ENCODE measurements around the gene KLHL9. TPM values are rescaled to one million over a fixed set of nuclear protein-coding genes. Genes with fewer than 3 reads are reported as not detected.

Gene KLHL9
- total RNA-seq, 1 experiment from 2014 or later: 18.2 TPM

- Histone ChIP-seq H2BK120ac (ENCODE audit: low read depth, low read length, poor library complexity, severe bottlenecking) (no peak overlapping the region), H3K18ac (ENCODE audit: insufficient read length, low read depth, low read length) (no peak overlapping the region), H3T11ph (ENCODE audit: low read length) (no peak overlapping the region), H2AK5ac (ENCODE audit: insufficient read length, low read length) (no peak overlapping the region), H3K79me2 (ENCODE audit: insufficient read depth, low read length) (peaks cover 25% of the 10 kb centered on the region; the same call in 1 of the 2 replicates), H3K79me1 (ENCODE audit: insufficient read depth, low read depth, low read length, poor library complexity, severe bottlenecking) (no peaks in the 10 kb centered on the region), H2AFZ (ENCODE audit: low read length) (no peak overlapping the region), H3K9me3 (ENCODE audit: control insufficient read depth, low read depth, low read length) (no peaks in the 10 kb centered on the region), H3K23ac (ENCODE audit: insufficient read length, low read depth, low read length) (no peak overlapping the region), H3K14ac (ENCODE audit: insufficient read depth, low read length) (no peak overlapping the region), H2BK12ac (ENCODE audit: insufficient read length, low read depth, low read length) (no peak overlapping the region), H2BK15ac (ENCODE audit: low read depth, low read length) (no peak overlapping the region), H4K5ac (ENCODE audit: insufficient read length, low read depth, low read length) (no peak overlapping the region), H3K4me2 (ENCODE audit: insufficient read depth, insufficient read length, low read length) (no peak overlapping the region), H2BK20ac (ENCODE audit: low read depth, low read length, poor library complexity, severe bottlenecking) (no peak overlapping the region), H3K27ac (ENCODE audit: insufficient read length, low read depth, low read length) (no peak overlapping the region), H3K27me3 (ENCODE audit: insufficient read depth, low read length) (no peaks in the 10 kb centered on the region), H4K91ac (ENCODE audit: insufficient read length, low read depth, low read length) (no peak overlapping the region), H3K23me2 (ENCODE audit: insufficient read length, low read depth, low read length, poor library complexity, severe bottlenecking) (no peaks in the 10 kb centered on the region), H3K9ac (ENCODE audit: extremely low read depth, insufficient read length, low read length) (no peak overlapping the region), H3K56ac (ENCODE audit: insufficient read length, low read depth, low read length) (no peak overlapping the region), H2BK5ac (ENCODE audit: insufficient read length, low read length) (no peak overlapping the region), H3K4me1 (ENCODE audit: insufficient read depth, low read length) (peaks cover 4% of the 10 kb centered on the region; the same call in 1 of the 2 replicates), H4K20me1 (ENCODE audit: control insufficient read depth, insufficient read depth, insufficient read length) (no peaks in the 10 kb centered on the region), H4K8ac (replicated peaks; ENCODE audit: insufficient read length, low read depth, low read length) (no peak overlapping the region), H3K4ac (ENCODE audit: low read depth, low read length) (no peak overlapping the region)
- Mint-ChIP-seq H3K36me3 (ENCODE audit: insufficient read depth in 1 of 3, low read depth in 3 of 3) (peaks cover 12 to 17% (median 16%) of the 10 kb centered on the region in 3 experiments; a peak in 6 of 7 replicates), H3K4me3 (no peak overlapping the region), H3K4me1 (peaks cover 26 to 27% of the 10 kb centered on the region in 2 experiments), H3K27me3 (ENCODE audit: low read depth) (peaks cover 14% of the 10 kb centered on the region), H3K9me3 (no peaks in the 10 kb centered on the region), H3K27ac (no peak overlapping the region)
- TF ChIP-seq, protein P1, sequence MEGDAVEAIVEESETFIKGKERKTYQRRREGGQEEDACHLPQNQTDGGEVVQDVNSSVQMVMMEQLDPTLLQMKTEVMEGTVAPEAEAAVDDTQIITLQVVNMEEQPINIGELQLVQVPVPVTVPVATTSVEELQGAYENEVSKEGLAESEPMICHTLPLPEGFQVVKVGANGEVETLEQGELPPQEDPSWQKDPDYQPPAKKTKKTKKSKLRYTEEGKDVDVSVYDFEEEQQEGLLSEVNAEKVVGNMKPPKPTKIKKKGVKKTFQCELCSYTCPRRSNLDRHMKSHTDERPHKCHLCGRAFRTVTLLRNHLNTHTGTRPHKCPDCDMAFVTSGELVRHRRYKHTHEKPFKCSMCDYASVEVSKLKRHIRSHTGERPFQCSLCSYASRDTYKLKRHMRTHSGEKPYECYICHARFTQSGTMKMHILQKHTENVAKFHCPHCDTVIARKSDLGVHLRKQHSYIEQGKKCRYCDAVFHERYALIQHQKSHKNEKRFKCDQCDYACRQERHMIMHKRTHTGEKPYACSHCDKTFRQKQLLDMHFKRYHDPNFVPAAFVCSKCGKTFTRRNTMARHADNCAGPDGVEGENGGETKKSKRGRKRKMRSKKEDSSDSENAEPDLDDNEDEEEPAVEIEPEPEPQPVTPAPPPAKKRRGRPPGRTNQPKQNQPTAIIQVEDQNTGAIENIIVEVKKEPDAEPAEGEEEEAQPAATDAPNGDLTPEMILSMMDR (conservative IDR thresholded peaks at IDR 0.05): no peak; the same call in 2 of the 3 replicates
- DNase-seq: no peak
These were observed 1.3 kb upstream of the KLHL9 start for GRCh38 chr9:21336457-21336856.
